DND-41 (cell line): ENCODE results near the gene MED22.
"Not testable (repeated sequence)": the region's sequence is repeated elsewhere in the genome, so short reads cannot be mapped to it uniquely, and the experiment has no call there.

ENCODE experiments used
- ATAC-seq: fragments of 200-7000 bp; cut with Tn5 transposase; 3 replicates; pipeline ENCODE4 v1.9.1; 2021; ENCODE audit warnings: low read depth; ENCODE audit not compliant: insufficient read depth
- DNase-seq: peaks from one replicate; pipeline ENCODE4 v3.0.0-alpha.2; 2020
- H2AFZ ChIP-seq: 2 replicates; pipeline ENCODE4 v1.6.0; 2012; ENCODE audit warnings: low read depth, low read length
- H3K27ac ChIP-seq: 2 replicates; pipeline ENCODE4 v1.5.1; 2012; ENCODE audit warnings: low read length, inconsistent platforms
- H3K27me3 ChIP-seq: fragments of 200-600 bp; sonication (generic); 2 replicates; pipeline ENCODE4 v1.6.0; 2012; ENCODE audit warnings: low read length, mild to moderate bottlenecking, inconsistent platforms; ENCODE audit not compliant: insufficient read depth, poor library complexity
- H3K36me3 ChIP-seq: 2 replicates; pipeline ENCODE4 v1.5.1; 2012; ENCODE audit warnings: low read length, inconsistent platforms; ENCODE audit not compliant: insufficient read depth
- H3K4me1 ChIP-seq: 2 replicates; pipeline ENCODE4 v1.5.1; 2012; ENCODE audit warnings: mild to moderate bottlenecking, low read length; ENCODE audit not compliant: insufficient read depth
- H3K4me2 ChIP-seq: 2 replicates; pipeline ENCODE4 v1.6.0; 2012; ENCODE audit warnings: mild to moderate bottlenecking, moderate library complexity, low read length, inconsistent platforms; ENCODE audit not compliant: insufficient read depth
- H3K4me3 ChIP-seq, 2 experiments: fragments of 200-600 bp in 1 of 2; shearing (Covaris generic) in 1 of 2; 2 replicates each; pipeline ENCODE4 v1.5.1; 2012 to 2016; ENCODE audit warnings: inconsistent platforms in 2 of 2, low read length in 2 of 2, mild to moderate bottlenecking in 2 of 2, low read depth in 1 of 2, moderate library complexity in 1 of 2
- H3K79me2 ChIP-seq: 2 replicates; pipeline ENCODE4 v1.6.0; 2012; ENCODE audit warnings: low read length, inconsistent platforms; ENCODE audit not compliant: insufficient read depth
- H3K9ac ChIP-seq: 2 replicates; pipeline ENCODE4 v1.6.0; 2012; ENCODE audit warnings: low read depth, mild to moderate bottlenecking, inconsistent platforms, low read length, moderate library complexity
- H3K9me3 ChIP-seq: 2 replicates; pipeline ENCODE4 v1.5.1; 2012; ENCODE audit warnings: low read length, moderate library complexity, mild to moderate bottlenecking, inconsistent platforms; ENCODE audit not compliant: insufficient read depth, severe bottlenecking
- H4K20me1 ChIP-seq: 2 replicates; pipeline ENCODE4 v1.6.0; 2012; ENCODE audit warnings: low read length; ENCODE audit not compliant: insufficient read depth
- CTCF ChIP-seq: IDR thresholded peaks from 2 replicates; pipeline ENCODE4 v1.5.1; 2012; ENCODE audit warnings: borderline replicate concordance, low read length, moderate library complexity, mild to moderate bottlenecking; ENCODE audit not compliant: poor library complexity, severe bottlenecking; ENCODE audit errors: extremely low read depth
- EZH2 ChIP-seq: IDR thresholded peaks from 3 replicates; pipeline ENCODE4 v1.6.1; 2012; ENCODE audit warnings: borderline replicate concordance, low read depth, mild to moderate bottlenecking, moderate library complexity, low read length, inconsistent platforms; ENCODE audit not compliant: severe bottlenecking

MED22 gene

GRCh38 chr9:133331641-133332380 lies 16.1 kb downstream of the MED22 start:
- DNase-seq: no peak
- Histone ChIP-seq H3K79me2 (peaks cover 33% of the 10 kb centered on the region), H4K20me1 (peaks cover 41% of the 10 kb centered on the region), H3K27ac (no peak overlapping the region), H3K27me3 (no peaks in the 10 kb centered on the region), H3K4me1 (peaks cover 25% of the 10 kb centered on the region), H2AFZ (no peak overlapping the region), H3K9ac (no peak overlapping the region), H3K9me3 (no peaks in the 10 kb centered on the region), H3K4me3 (no peak overlapping the region), H3K4me2 (no peak overlapping the region), H3K36me3 (peaks cover 47% of the 10 kb centered on the region)
- TF ChIP-seq EZH2 (no peak), CTCF (no peak)
- no peak for ATAC-seq

GRCh38 chr9:133331221-133331620 lies 16.7 kb downstream of the MED22 start:
- H3K27ac ChIP-seq: no peak overlapping the region
- ATAC-seq (no peak), DNase-seq (no peak)
- no peak overlapping the region for H3K9ac ChIP-seq
- H2AFZ ChIP-seq: no peak overlapping the region
- no peak for TF ChIP-seq EZH2
- no peak for TF ChIP-seq CTCF
- no peaks in the 10 kb centered on the region for H3K9me3 ChIP-seq
- H3K27me3 ChIP-seq: no peaks in the 10 kb centered on the region
- H3K36me3 ChIP-seq: peaks cover 47% of the 10 kb centered on the region
- H3K4me3 ChIP-seq: no peak overlapping the region
- H4K20me1 ChIP-seq: peaks cover 41% of the 10 kb centered on the region
- H3K4me1 ChIP-seq: peaks cover 19% of the 10 kb centered on the region
- no peak overlapping the region for H3K4me2 ChIP-seq
- H3K79me2 ChIP-seq: peaks cover 31% of the 10 kb centered on the region

- not testable (repeated sequence) for H2AFZ ChIP-seq
- H3K4me1 ChIP-seq: peaks cover 11% of the 10 kb centered on the region
Measured at GRCh38 chr9:133329306-133330156, 18.4 kb downstream of the MED22 start.

More at GRCh38 chr9:133329306-133330156, 18.4 kb downstream of the MED22 start:
- H3K79me2 ChIP-seq: peaks cover 16% of the 10 kb centered on the region
- not testable (repeated sequence) for H3K4me3 ChIP-seq, H3K9me3 ChIP-seq, H3K27ac ChIP-seq, H3K9ac ChIP-seq, DNase-seq, H3K4me2 ChIP-seq, ATAC-seq, H3K27me3 ChIP-seq
- H3K36me3 ChIP-seq: peaks cover 42% of the 10 kb centered on the region
- peaks cover 34% of the 10 kb centered on the region for H4K20me1 ChIP-seq
- TF ChIP-seq CTCF: peak; percentile 37
